CD4-positive, alpha-beta T cell (primary cell): ENCODE data around the gene MKLN1. TPM values are rescaled to one million over a fixed set of nuclear protein-coding genes. Genes with fewer than 3 reads are reported as not detected.

Experiments
- ATAC-seq: fragments of 200-7000 bp; cut with Tn5 transposase; one replicate; pipeline ENCODE4 v1.10.0; 2022; ENCODE audit warnings: mild to moderate bottlenecking; ENCODE audit not compliant: poor library complexity
- CTCF ChIA-PET: fragments of 350-600 bp; sonication (Branson Sonifier 250); formaldehyde crosslinking; loops from one replicate; lab custom pipeline; 2021; ENCODE audit warnings: antibody characterized with exemption, inconsistent platforms; lab: Charles Lee
- POLR2A ChIA-PET: fragments of 350-600 bp; sonication (Branson Sonifier 250); formaldehyde crosslinking; loops from one replicate; lab custom pipeline; 2021; ENCODE audit warnings: antibody characterized with exemption, inconsistent platforms; lab: Charles Lee
- DNase-seq, 14 experiments: peaks; one replicate each; pipeline ENCODE4 v3.0.0-alpha.2; 2013 to 2020; ENCODE audit warnings: mixed read lengths in 2 of 14
- H3K27ac ChIP-seq, 2 donors: one replicate each; pipeline versions ENCODE4 v1.5.1 to v1.7.0; 2013; ENCODE audit warnings: low read length in 2 of 2, low read depth in 1 of 2, mild to moderate bottlenecking in 1 of 2
- H3K27me3 ChIP-seq, 2 experiments: 1 replicate in 1 of 2; 2 replicates in 1 of 2; pipeline versions ENCODE4 v1.6.1 to v1.7.0; 2013; ENCODE audit warnings: low read length in 2 of 2, control low read depth in 1 of 2, mild to moderate bottlenecking in 1 of 2, moderate library complexity in 1 of 2; ENCODE audit not compliant: insufficient read depth in 2 of 2, control insufficient read depth in 1 of 2
- H3K36me3 ChIP-seq: one replicate; pipeline ENCODE4 v1.6.1; 2013; ENCODE audit warnings: low read length, control low read depth; ENCODE audit not compliant: insufficient read depth
- H3K4me1 ChIP-seq: one replicate; pipeline ENCODE4 v1.6.1; 2013; ENCODE audit warnings: low read length, control low read depth; ENCODE audit not compliant: insufficient read depth
- H3K4me3 ChIP-seq: one replicate; pipeline ENCODE4 v1.5.1; 2013; ENCODE audit warnings: mild to moderate bottlenecking, low read length, moderate library complexity
- H3K9me3 ChIP-seq, 2 experiments: 1 replicate in 1 of 2; 2 replicates in 1 of 2; pipeline versions ENCODE4 v1.6.1 to v1.7.0; 2013; ENCODE audit warnings: low read length in 2 of 2, mild to moderate bottlenecking in 2 of 2, control low read depth in 1 of 2, moderate library complexity in 1 of 2; ENCODE audit not compliant: control insufficient read depth in 1 of 2, insufficient read depth in 1 of 2
- H3K27ac Mint-ChIP-seq: one replicate; pipeline ENCODE4 v1.8.0; 2020; ENCODE audit warnings: mixed read lengths
- H3K27me3 Mint-ChIP-seq: one replicate; pipeline ENCODE4 v1.8.0; 2021; ENCODE audit warnings: mixed read lengths
- H3K36me3 Mint-ChIP-seq: one replicate; pipeline ENCODE4 v1.8.0; 2021; ENCODE audit warnings: low read depth, mixed read lengths
- H3K4me1 Mint-ChIP-seq: one replicate; pipeline ENCODE4 v1.8.0; 2021; ENCODE audit warnings: low read depth, mixed read lengths
- H3K4me3 Mint-ChIP-seq: one replicate; pipeline ENCODE4 v1.8.0; 2020; ENCODE audit warnings: mild to moderate bottlenecking, mixed read lengths
- H3K9me3 Mint-ChIP-seq: one replicate; pipeline ENCODE4 v1.8.0; 2020; ENCODE audit warnings: mixed read lengths
- intact Hi-C, 2 experiments: fragments of 100-400 bp; cut with DNase I in 1 of 2; cut with micrococcal nuclease in 1 of 2; formaldehyde crosslinking; loops; one replicate each; pipeline versions ENCODE4 v1.15.1 to v1.9.0; 2023 to 2025; cut with DNase I, micrococcal nuclease
- total RNA-seq, 174 experiments: library from RNA in 2 of 174; stranded (reverse) in 2 of 174; gene quantifications; one replicate each; pipeline ENCODE4 v1.2.3 and lab custom pipeline; 2021 to 2026
- TF ChIP-seq, protein P1 (sequence below): fragments of 200-600 bp; IDR thresholded peaks from one replicate; pipeline ENCODE4 v1.8.0; 2022; ENCODE audit warnings: antibody characterized with exemption, mild to moderate bottlenecking

MKLN1 gene
- total RNA-seq, 2 experiments from 2014 or later, result 47.2 to 53.7 TPM

DNA sequence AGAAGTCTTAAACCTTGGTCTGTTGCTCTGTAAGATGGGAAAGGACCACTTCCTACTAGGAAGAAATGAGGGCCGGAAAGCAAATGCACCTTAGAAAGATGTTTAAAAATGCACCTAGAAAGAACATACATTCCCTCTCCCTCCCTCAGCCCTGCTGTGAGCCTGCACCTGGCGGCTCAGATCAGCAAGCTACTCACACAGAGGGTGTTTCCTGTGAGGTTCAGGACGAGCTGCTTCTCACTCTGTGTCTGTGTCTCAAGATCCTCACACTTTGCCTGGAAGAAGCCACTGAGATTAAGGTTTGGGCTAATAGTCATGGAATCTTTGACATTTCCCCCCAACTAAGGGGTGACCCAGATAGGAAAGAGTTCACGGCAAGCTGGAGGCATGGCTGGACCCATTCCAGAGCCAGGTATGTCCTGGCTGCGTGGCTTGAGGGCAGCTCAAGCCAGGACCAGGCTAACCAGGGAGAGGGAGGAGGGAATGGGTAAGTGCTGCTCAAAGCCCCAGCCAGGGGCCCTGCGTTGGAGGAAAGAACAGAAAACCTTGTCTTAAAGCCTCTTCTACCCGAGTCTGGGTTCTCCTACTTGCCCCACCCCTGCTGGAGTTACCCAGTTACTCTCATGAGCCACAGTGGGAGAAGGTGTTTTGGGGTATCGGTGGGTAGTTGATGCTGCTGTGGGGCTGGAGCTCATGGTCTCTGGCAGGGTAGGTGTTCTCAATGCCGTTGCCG lies 181.2 kb downstream of the MKLN1 start:
- intact Hi-C loops, result loop anchor here in 1 of 2 experiments (1.0 kb wide), 1 partner anchor 145 kb away; no protein-coding TSS in a partner anchor
- no peak for DNase-seq
- POLR2A ChIA-PET, result no interaction called here

DNA sequence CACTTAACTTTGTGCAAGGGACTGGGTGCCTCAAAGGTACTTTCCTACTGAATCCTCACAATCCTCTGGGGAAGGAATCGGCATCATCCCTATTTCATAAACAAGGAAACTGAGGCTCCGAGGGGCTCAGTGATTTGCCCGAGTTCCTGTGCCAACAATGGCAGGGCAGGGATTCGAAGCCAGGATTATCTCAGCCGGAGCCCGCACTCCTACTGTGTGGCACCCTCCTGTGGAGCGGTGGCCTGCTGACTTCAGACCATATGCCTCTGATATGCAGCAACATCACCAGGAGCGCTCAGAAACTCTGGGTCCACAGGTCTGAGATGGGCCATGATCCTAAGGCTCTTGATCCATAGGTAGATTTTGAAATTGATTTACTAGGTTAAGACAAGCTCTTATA lies 182.1 kb downstream of the MKLN1 start:
- H3K9me3 Mint-ChIP-seq, result no peaks in the 10 kb centered on the region
- POLR2A ChIA-PET, result no interaction called here
- Histone ChIP-seq H3K27ac (no peak overlapping the region), H3K4me1 (peaks cover 26% of the 10 kb centered on the region), H3K4me3 (no peak overlapping the region), H3K36me3 (no peaks in the 10 kb centered on the region), H3K27me3 (no peaks in the 10 kb centered on the region), H3K9me3 (no peaks in the 10 kb centered on the region)
- ATAC-seq, result no peak
- TF ChIP-seq, protein P1, sequence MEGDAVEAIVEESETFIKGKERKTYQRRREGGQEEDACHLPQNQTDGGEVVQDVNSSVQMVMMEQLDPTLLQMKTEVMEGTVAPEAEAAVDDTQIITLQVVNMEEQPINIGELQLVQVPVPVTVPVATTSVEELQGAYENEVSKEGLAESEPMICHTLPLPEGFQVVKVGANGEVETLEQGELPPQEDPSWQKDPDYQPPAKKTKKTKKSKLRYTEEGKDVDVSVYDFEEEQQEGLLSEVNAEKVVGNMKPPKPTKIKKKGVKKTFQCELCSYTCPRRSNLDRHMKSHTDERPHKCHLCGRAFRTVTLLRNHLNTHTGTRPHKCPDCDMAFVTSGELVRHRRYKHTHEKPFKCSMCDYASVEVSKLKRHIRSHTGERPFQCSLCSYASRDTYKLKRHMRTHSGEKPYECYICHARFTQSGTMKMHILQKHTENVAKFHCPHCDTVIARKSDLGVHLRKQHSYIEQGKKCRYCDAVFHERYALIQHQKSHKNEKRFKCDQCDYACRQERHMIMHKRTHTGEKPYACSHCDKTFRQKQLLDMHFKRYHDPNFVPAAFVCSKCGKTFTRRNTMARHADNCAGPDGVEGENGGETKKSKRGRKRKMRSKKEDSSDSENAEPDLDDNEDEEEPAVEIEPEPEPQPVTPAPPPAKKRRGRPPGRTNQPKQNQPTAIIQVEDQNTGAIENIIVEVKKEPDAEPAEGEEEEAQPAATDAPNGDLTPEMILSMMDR, result no peak
- H3K36me3 Mint-ChIP-seq, result no peaks in the 10 kb centered on the region
- CTCF ChIA-PET, result no interaction called here
- intact Hi-C loops, result loop anchor here in 1 of 2 experiments (5.0 kb wide), 1 partner anchor 632 kb away; no protein-coding TSS in a partner anchor
- peaks cover 32% of the 10 kb centered on the region for H3K27me3 Mint-ChIP-seq
- no peak for DNase-seq
- H3K4me3 Mint-ChIP-seq, result no peak overlapping the region
- peaks cover 31% of the 10 kb centered on the region for H3K4me1 Mint-ChIP-seq
- H3K27ac Mint-ChIP-seq, result no peak overlapping the region

More for the DNA sequence above, 181.2 kb downstream of the MKLN1 start:
- Mint-ChIP-seq H3K4me3 (no peak overlapping the region), H3K27ac (no peak overlapping the region), H3K27me3 (peaks cover 32% of the 10 kb centered on the region), H3K36me3 (no peaks in the 10 kb centered on the region), H3K9me3 (no peaks in the 10 kb centered on the region), H3K4me1 (peaks cover 31% of the 10 kb centered on the region)
- TF ChIP-seq, protein P1, result no peak
- CTCF ChIA-PET, result interaction anchor here (0.9 kb wide), 1 partner anchor 15 kb away, joined by 3 read pairs; no protein-coding TSS in a partner anchor
- Histone ChIP-seq H3K9me3 (no peaks in the 10 kb centered on the region), H3K27me3 (no peaks in the 10 kb centered on the region), H3K4me1 (peaks cover 25% of the 10 kb centered on the region), H3K4me3 (no peak overlapping the region), H3K27ac (no peak overlapping the region), H3K36me3 (no peaks in the 10 kb centered on the region)
- no peak for ATAC-seq

DNA sequence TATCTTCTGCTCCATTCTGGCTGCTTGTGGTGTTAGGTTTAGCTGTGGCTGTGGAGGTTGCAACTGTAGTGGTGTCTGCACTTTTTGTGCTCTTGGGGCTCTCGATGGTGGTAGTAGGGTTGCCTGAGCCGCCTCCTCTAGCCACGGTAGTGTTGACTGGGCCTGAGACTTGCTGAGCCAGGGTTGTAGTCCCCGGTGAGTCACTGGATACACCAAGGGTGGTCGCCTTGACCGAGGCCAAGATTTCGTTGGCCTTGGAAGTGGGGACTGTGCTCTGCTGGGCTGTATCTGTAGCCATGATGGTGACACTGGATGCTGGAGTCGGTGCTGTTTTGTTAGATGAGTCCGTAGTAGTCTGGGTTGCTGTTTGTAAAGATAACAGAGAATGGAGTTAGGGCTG lies 183.4 kb downstream of the MKLN1 start:
- CTCF ChIA-PET, result no interaction called here
- H3K4me1 Mint-ChIP-seq, result peaks cover 31% of the 10 kb centered on the region
- intact Hi-C loops, result loop anchor here in 1 of 2 experiments (5.0 kb wide), 1 partner anchor 634 kb away; no protein-coding TSS in a partner anchor
- Histone ChIP-seq H3K36me3 (no peaks in the 10 kb centered on the region), H3K27ac (no peak overlapping the region), H3K9me3 (no peaks in the 10 kb centered on the region), H3K27me3 (no peaks in the 10 kb centered on the region), H3K4me3 (no peak overlapping the region), H3K4me1 (peaks cover 26% of the 10 kb centered on the region)
- no peaks in the 10 kb centered on the region for H3K36me3 Mint-ChIP-seq
- TF ChIP-seq, protein P1, result no peak
- no peak overlapping the region for H3K27ac Mint-ChIP-seq
- DNase-seq, result no peak
- POLR2A ChIA-PET, result no interaction called here
- H3K9me3 Mint-ChIP-seq, result no peaks in the 10 kb centered on the region
- peaks cover 32% of the 10 kb centered on the region for H3K27me3 Mint-ChIP-seq
- H3K4me3 Mint-ChIP-seq, result no peak overlapping the region
- ATAC-seq, result no peak
